ENCODE data around the gene ME3. TPM values are rescaled to one million over a fixed set of nuclear protein-coding genes. Genes with fewer than 3 reads are reported as not detected.
A peak's percentile ranks its signal among the peaks of the same experiment; 100 is the strongest.

Gene ME3
- total RNA-seq, 1 donor from 2014 or later, result 30.4 TPM

- DNase-seq (no peak), ATAC-seq (ENCODE audit: poor library complexity) (peak; percentile 72)
These were observed 75.4 kb downstream of the ME3 start for GRCh38 chr11:86596861-86597586.

GRCh38 chr11:86595955-86596354 is 76.5 kb downstream of the ME3 start:
- no peak for DNase-seq
- intact Hi-C loops (cut with DNase I), result no loop called here
- no peak for ATAC-seq (ENCODE audit: poor library complexity)

More at GRCh38 chr11:86596861-86597586, 75.4 kb downstream of the ME3 start:
- intact Hi-C loops (cut with DNase I), result no loop called here

- ATAC-seq (ENCODE audit: poor library complexity), result no peak
- intact Hi-C loops (cut with DNase I), result no loop called here
- no peak for DNase-seq
These were observed 77.0 kb downstream of the ME3 start for GRCh38 chr11:86595451-86595850.

- ATAC-seq (ENCODE audit: poor library complexity) (no peak), DNase-seq (no peak)
- intact Hi-C loops (cut with DNase I), result no loop called here
These were observed 77.7 kb downstream of the ME3 start for GRCh38 chr11:86594746-86595145.

GRCh38 chr11:86593833-86594232 is 78.6 kb downstream of the ME3 start:
- DNase-seq (no peak), ATAC-seq (ENCODE audit: poor library complexity) (no peak)
- intact Hi-C loops (cut with DNase I), result no loop called here

- ATAC-seq (ENCODE audit: poor library complexity) (peak; percentile 50), DNase-seq (no peak)
- intact Hi-C loops (cut with DNase I), result no loop called here
These were observed 79.6 kb downstream of the ME3 start for GRCh38 chr11:86592659-86593451.

- intact Hi-C loops (cut with DNase I), result no loop called here
- DNase-seq (no peak), ATAC-seq (ENCODE audit: poor library complexity) (no peak)
These were observed 80.3 kb downstream of the ME3 start for GRCh38 chr11:86592047-86592591.

GRCh38 chr11:86591631-86592030 is 80.8 kb downstream of the ME3 start:
- DNase-seq (no peak), ATAC-seq (ENCODE audit: poor library complexity) (no peak)
- intact Hi-C loops (cut with DNase I), result no loop called here

GRCh38 chr11:86589856-86590589 is 82.4 kb downstream of the ME3 start:
- intact Hi-C loops (cut with DNase I), result loop anchor here (10.0 kb wide), 1 partner anchor 115 kb away; no protein-coding TSS in a partner anchor
- ATAC-seq (ENCODE audit: poor library complexity), result no peak

GRCh38 chr11:86589204-86589603 is 83.2 kb downstream of the ME3 start:
- ATAC-seq (ENCODE audit: poor library complexity), result no peak
- no peak for DNase-seq
- intact Hi-C loops (cut with DNase I), result loop anchor here (10.0 kb wide), 1 partner anchor 114 kb away; no protein-coding TSS in a partner anchor

More at GRCh38 chr11:86589856-86590589, 82.4 kb downstream of the ME3 start:
- DNase-seq, result no peak

- intact Hi-C loops (cut with DNase I), result loop anchor here (10.0 kb wide), 1 partner anchor 114 kb away; no protein-coding TSS in a partner anchor
- ATAC-seq (ENCODE audit: poor library complexity) (no peak), DNase-seq (no peak)
These were observed 83.8 kb downstream of the ME3 start for GRCh38 chr11:86588566-86589090.

- intact Hi-C loops (cut with DNase I), result loop anchor here (10.0 kb wide), 1 partner anchor 113 kb away; no protein-coding TSS in a partner anchor
- DNase-seq (no peak), ATAC-seq (ENCODE audit: poor library complexity) (no peak)
These were observed 84.9 kb downstream of the ME3 start for GRCh38 chr11:86587264-86588193.

- no peak for ATAC-seq (ENCODE audit: poor library complexity)
- intact Hi-C loops (cut with DNase I), result loop anchor here (10.0 kb wide), 1 partner anchor 112 kb away; no protein-coding TSS in a partner anchor
These were observed 86.1 kb downstream of the ME3 start for GRCh38 chr11:86586307-86586706.

GRCh38 chr11:86582898-86583297 is 89.5 kb downstream of the ME3 start:
- intact Hi-C loops (cut with DNase I), result loop anchor here (10.0 kb wide), 1 partner anchor 108 kb away; no protein-coding TSS in a partner anchor
- ATAC-seq (ENCODE audit: poor library complexity) (no peak), DNase-seq (no peak)

More at GRCh38 chr11:86586307-86586706, 86.1 kb downstream of the ME3 start:
- no peak for DNase-seq

- no peak for DNase-seq
- ATAC-seq (ENCODE audit: poor library complexity), result no peak
- intact Hi-C loops (cut with DNase I), result loop anchor here (10.0 kb wide), 1 partner anchor 106 kb away; no protein-coding TSS in a partner anchor
These were observed 91.9 kb downstream of the ME3 start for GRCh38 chr11:86580535-86580934.

- DNase-seq (no peak), ATAC-seq (ENCODE audit: poor library complexity) (peak; percentile 73)
- intact Hi-C loops (cut with DNase I), result no loop called here
These were observed 93.0 kb downstream of the ME3 start for GRCh38 chr11:86579406-86579731.

- ATAC-seq (ENCODE audit: poor library complexity), result no peak
- DNase-seq, result no peak
- intact Hi-C loops (cut with DNase I), result no loop called here
These were observed 93.5 kb downstream of the ME3 start for GRCh38 chr11:86578727-86579405.

Measured in Right ventricle myocardium superior (tissue), 1 donor.